G401 (cell line): ENCODE results near the gene SLC35G6. TPM values are rescaled to one million over a fixed set of nuclear protein-coding genes. Genes with fewer than 3 reads are reported as not detected.
A peak's percentile ranks its signal among the peaks of the same experiment; 100 is the strongest.
"Not testable (repeated sequence)": the region's sequence is repeated elsewhere in the genome, so short reads cannot be mapped to it uniquely, and the experiment has no call there.

Experiments used
- DNase-seq: peaks from one replicate; pipeline ENCODE4 v3.0.0-alpha.2; 2015; ENCODE audit warnings: low spot score
- in situ Hi-C: cut with HindIII; loops from 2 replicates; pipeline ENCODE4 v1.10.0; 2016; ENCODE audit warnings: low sequenced_read_pairs, mixed read lengths
- total RNA-seq: library from RNA; depleted of rRNA; stranded (reverse); fragments of >200 nt; shearing (Covaris generic); gene quantifications from 2 replicates; pipeline ENCODE4 v1.2.3, GENCODE V29; 2014

Gene SLC35G6
- total RNA-seq, 1 experiment from 2014 or later, result not detected

- in situ Hi-C loops, result no loop called here
Observed at GRCh38 chr17:7448461-7448860, 32.8 kb upstream of the SLC35G6 start.

GRCh38 chr17:7459961-7460545 is 21.2 kb upstream of the SLC35G6 start:
- DNase-seq, result no peak
- in situ Hi-C loops, result no loop called here

More at GRCh38 chr17:7448461-7448860, 32.8 kb upstream of the SLC35G6 start:
- DNase-seq, result no peak

- no peak for DNase-seq
- in situ Hi-C loops, result no loop called here
Observed at GRCh38 chr17:7460850-7461660, 20.2 kb upstream of the SLC35G6 start.

- in situ Hi-C loops, result no loop called here
- no peak for DNase-seq
Observed at GRCh38 chr17:7462474-7463371, 18.5 kb upstream of the SLC35G6 start.

GRCh38 chr17:7463372-7463846 is 17.8 kb upstream of the SLC35G6 start:
- in situ Hi-C loops, result no loop called here
- DNase-seq, result no peak

GRCh38 chr17:7464081-7464480 is 17.2 kb upstream of the SLC35G6 start:
- DNase-seq, result no peak
- in situ Hi-C loops, result no loop called here

GRCh38 chr17:7465597-7466275 is 15.5 kb upstream of the SLC35G6 start:
- in situ Hi-C loops, result no loop called here
- no peak for DNase-seq

GRCh38 chr17:7466318-7466638 is 15.0 kb upstream of the SLC35G6 start:
- no peak for DNase-seq
- in situ Hi-C loops, result no loop called here

GRCh38 chr17:7466639-7467341 is 14.5 kb upstream of the SLC35G6 start:
- DNase-seq, result peak; percentile 54
- in situ Hi-C loops, result no loop called here

- DNase-seq, result no peak
- in situ Hi-C loops, result no loop called here
Observed at GRCh38 chr17:7467498-7467897, 13.7 kb upstream of the SLC35G6 start.

- DNase-seq, result no peak
- in situ Hi-C loops, result no loop called here
Observed at GRCh38 chr17:7468290-7468689, 13.0 kb upstream of the SLC35G6 start.

GRCh38 chr17:7468804-7469389 is 12.3 kb upstream of the SLC35G6 start:
- DNase-seq, result no peak
- in situ Hi-C loops, result no loop called here

- in situ Hi-C loops, DNase-seq: not testable (repeated sequence)
Observed at GRCh38 chr17:7469843-7470242, 11.4 kb upstream of the SLC35G6 start.

- DNase-seq, in situ Hi-C loops: not testable (repeated sequence)
Observed at GRCh38 chr17:7470457-7470973, 10.7 kb upstream of the SLC35G6 start.

- DNase-seq, result no peak
- in situ Hi-C loops, result no loop called here
Observed at GRCh38 chr17:7471729-7472128, 9.5 kb upstream of the SLC35G6 start.

- DNase-seq, result not testable (repeated sequence)
- in situ Hi-C loops, result loop anchor here (25.0 kb wide), 1 partner anchor 87 kb away; the partner anchor contains the start of genes PLSCR3 and TNK1
Observed at GRCh38 chr17:7474767-7475166, 6.5 kb upstream of the SLC35G6 start.

- in situ Hi-C loops, result loop anchor here (25.0 kb wide), 1 partner anchor 89 kb away; the partner anchor contains the start of genes PLSCR3 and TNK1
Observed at GRCh38 chr17:7475764-7476422, 5.4 kb upstream of the SLC35G6 start.

More at GRCh38 chr17:7475764-7476422, 5.4 kb upstream of the SLC35G6 start:
- DNase-seq, result peak; percentile 37
